Measurements from ENCODE around the gene OSCP1. TPM values are rescaled to one million over a fixed set of nuclear protein-coding genes. Genes with fewer than 3 reads are reported as not detected.

Gene OSCP1
- total RNA-seq (2014; rRNA removed; shearing (Covaris generic)) (6.6 and 6.9 TPM in 2 replicates), polyA plus RNA-seq (2016; fragmentation: Nextera tagmentation; extraction: Ambion mirVana) (9.9 and 10.2 TPM in 2 replicates)

- DNase-seq = peak; percentile 99
- Histone ChIP-seq H3F3A (ENCODE audit: insufficient read depth) (0 out of 2 replicates have a peak, but pooled peaks cover 8% of the 10 kb centered on the region), H3K9me2 (ENCODE audit: insufficient read depth) (no peaks in the 10 kb centered on the region), H3K79me2 (ENCODE audit: insufficient read depth) (no peaks in the 10 kb centered on the region), H4K20me1 (ENCODE audit: insufficient read depth) (no peaks in the 10 kb centered on the region), H3K4me1 (ENCODE audit: insufficient read depth) (no peaks in the 10 kb centered on the region), H2AFZ (peak within 1 kb of the TSS; percentile 90), H3K36me3 (ENCODE audit: low read depth) (0 out of 2 replicates have a peak, but pooled peaks cover 2% of the 10 kb centered on the region), H3K4me3 (peak within 1 kb of the TSS; percentile 79), H3K4me2 (ENCODE audit: unreplicated experiment) (peak within 1 kb of the TSS; percentile 84), H3K9ac (peak within 1 kb of the TSS; percentile 93), H3K27me3 (replicated peaks; ENCODE audit: insufficient read depth) (no peaks in the 10 kb centered on the region), H3K27ac (peak within 1 kb of the TSS; percentile 97), H3K9me3 (ENCODE audit: low read depth) (no peaks in the 10 kb centered on the region)
- in situ Hi-C loops (cut with MboI) = no loop called here
- no peak for TF ChIP-seq EZH2phosphoT487 (IDR thresholded peaks at IDR 0.05; ENCODE audit: insufficient read depth, low read depth)
- no peak for TF ChIP-seq EZH2 (IDR thresholded peaks at IDR 0.05; ENCODE audit: insufficient read depth, poor library complexity, severe bottlenecking)
- 1 to 2% methylated on average over 45 to 48 of the region's 48 CpGs for WGBS, 2 experiments (ENCODE audit: low coverage in 1 of 2, low lambda C conversion rate in 2 of 2, missing lambda C conversion rate in 2 of 2)
Observed at GRCh38 chr1:36450270-36450918, at the start of gene OSCP1. Gene OSCP1 (minus strand): TSS chr1:36450451. CDS start chr1:36450369, 82 bp downstream.

GRCh38 chr1:36497207-36497606 is 47.0 kb upstream of the OSCP1 start:
- peaks cover 4% of the 10 kb centered on the region; the same call in 1 of the 2 replicates for H3K4me1 ChIP-seq (ENCODE audit: insufficient read depth)
- 0 out of 2 replicates have a peak, but pooled peaks cover 3% of the 10 kb centered on the region for H3K27me3 ChIP-seq (replicated peaks; ENCODE audit: insufficient read depth)
- no peak overlapping the region for H3K4me3 ChIP-seq
- no peak for TF ChIP-seq EZH2phosphoT487 (IDR thresholded peaks at IDR 0.05; ENCODE audit: insufficient read depth, low read depth)
- TF ChIP-seq EZH2 (IDR thresholded peaks at IDR 0.05; ENCODE audit: insufficient read depth, poor library complexity, severe bottlenecking) = no peak
- no peak for DNase-seq
- no peak overlapping the region for H3K4me2 ChIP-seq (ENCODE audit: unreplicated experiment)
- H3K9me3 ChIP-seq (ENCODE audit: low read depth) = no peaks in the 10 kb centered on the region
- H3F3A ChIP-seq (ENCODE audit: insufficient read depth) = no peaks in the 10 kb centered on the region
- no peak overlapping the region for H2AFZ ChIP-seq
- H3K9me2 ChIP-seq (ENCODE audit: insufficient read depth) = no peaks in the 10 kb centered on the region
- no peak overlapping the region for H3K27ac ChIP-seq
- no peak overlapping the region for H3K9ac ChIP-seq
- no peaks in the 10 kb centered on the region for H3K36me3 ChIP-seq (ENCODE audit: low read depth)
- in situ Hi-C loops (cut with MboI) = no loop called here
- H4K20me1 ChIP-seq (ENCODE audit: insufficient read depth) = no peaks in the 10 kb centered on the region
- H3K79me2 ChIP-seq (ENCODE audit: insufficient read depth) = no peaks in the 10 kb centered on the region
- 43 to 44% methylated on average over 2 of the region's 2 CpGs for WGBS, 2 experiments (ENCODE audit: low coverage in 1 of 2, low lambda C conversion rate in 2 of 2, missing lambda C conversion rate in 2 of 2)

GRCh38 chr1:36494971-36495370 is 44.7 kb upstream of the OSCP1 start:
- no peak overlapping the region for H3K27ac ChIP-seq
- in situ Hi-C loops (cut with MboI) = no loop called here
- peaks cover 4% of the 10 kb centered on the region; the same call in 1 of the 2 replicates for H3K4me1 ChIP-seq (ENCODE audit: insufficient read depth)
- no peak overlapping the region for H3K4me2 ChIP-seq (ENCODE audit: unreplicated experiment)
- H2AFZ ChIP-seq = no peak overlapping the region
- H3K4me3 ChIP-seq = no peak overlapping the region
- no peaks in the 10 kb centered on the region for H3K36me3 ChIP-seq (ENCODE audit: low read depth)
- TF ChIP-seq EZH2phosphoT487 (IDR thresholded peaks at IDR 0.05; ENCODE audit: insufficient read depth, low read depth) (no peak), EZH2 (IDR thresholded peaks at IDR 0.05; ENCODE audit: insufficient read depth, poor library complexity, severe bottlenecking) (no peak)
- H3K27me3 ChIP-seq (replicated peaks; ENCODE audit: insufficient read depth) = 0 out of 2 replicates have a peak, but pooled peaks cover 3% of the 10 kb centered on the region
- whole genome bisulfite sequencing, 2 experiments (ENCODE audit: low coverage in 1 of 2, low lambda C conversion rate in 2 of 2, missing lambda C conversion rate in 2 of 2) = 40 to 41% methylated on average over 5 of the region's 5 CpGs
- no peaks in the 10 kb centered on the region for H4K20me1 ChIP-seq (ENCODE audit: insufficient read depth)
- no peaks in the 10 kb centered on the region for H3K79me2 ChIP-seq (ENCODE audit: insufficient read depth)
- no peak overlapping the region for H3K9ac ChIP-seq
- H3K9me2 ChIP-seq (ENCODE audit: insufficient read depth) = no peaks in the 10 kb centered on the region
- H3F3A ChIP-seq (ENCODE audit: insufficient read depth) = no peaks in the 10 kb centered on the region
- no peak for DNase-seq
- no peaks in the 10 kb centered on the region for H3K9me3 ChIP-seq (ENCODE audit: low read depth)

GRCh38 chr1:36493524-36493923 is 43.3 kb upstream of the OSCP1 start:
- Histone ChIP-seq H3K9ac (no peak overlapping the region), H3K27me3 (replicated peaks; ENCODE audit: insufficient read depth) (0 out of 2 replicates have a peak, but pooled peaks cover 3% of the 10 kb centered on the region), H2AFZ (no peak overlapping the region), H3F3A (ENCODE audit: insufficient read depth) (no peaks in the 10 kb centered on the region), H3K9me3 (ENCODE audit: low read depth) (no peaks in the 10 kb centered on the region), H4K20me1 (ENCODE audit: insufficient read depth) (no peaks in the 10 kb centered on the region), H3K9me2 (ENCODE audit: insufficient read depth) (no peaks in the 10 kb centered on the region), H3K4me2 (ENCODE audit: unreplicated experiment) (no peak overlapping the region), H3K4me1 (ENCODE audit: insufficient read depth) (peaks cover 4% of the 10 kb centered on the region; the same call in 1 of the 2 replicates), H3K4me3 (no peak overlapping the region), H3K79me2 (ENCODE audit: insufficient read depth) (no peaks in the 10 kb centered on the region), H3K27ac (no peak overlapping the region), H3K36me3 (ENCODE audit: low read depth) (no peaks in the 10 kb centered on the region)
- in situ Hi-C loops (cut with MboI) = no loop called here
- no peak for TF ChIP-seq EZH2 (IDR thresholded peaks at IDR 0.05; ENCODE audit: insufficient read depth, poor library complexity, severe bottlenecking)
- TF ChIP-seq EZH2phosphoT487 (IDR thresholded peaks at IDR 0.05; ENCODE audit: insufficient read depth, low read depth) = no peak
- WGBS, 2 experiments (ENCODE audit: low coverage in 1 of 2, low lambda C conversion rate in 2 of 2, missing lambda C conversion rate in 2 of 2) = 48 to 52% methylated on average over 9 of the region's 9 CpGs
- DNase-seq = no peak
